Endodermal cell (in vitro differentiated cells): ENCODE measurements around the gene SLC25A23. TPM values are rescaled to one million over a fixed set of nuclear protein-coding genes. Genes with fewer than 3 reads are reported as not detected.
A peak's percentile ranks its signal among the peaks of the same experiment; 100 is the strongest.

ENCODE experiments used
- DNase-seq: peaks from one replicate; pipeline ENCODE4 v3.0.0-alpha.2; 2017
- H3K27ac ChIP-seq: 2 replicates; pipeline ENCODE4 v1.5.1; 2013; ENCODE audit warnings: mild to moderate bottlenecking, low read depth, low read length, moderate library complexity
- H3K27me3 ChIP-seq: 2 replicates; pipeline ENCODE4 v1.6.1; 2013; ENCODE audit warnings: mild to moderate bottlenecking, low read length, moderate library complexity; ENCODE audit not compliant: insufficient read depth, control insufficient read depth, poor library complexity, severe bottlenecking
- H3K36me3 ChIP-seq: 2 replicates; pipeline ENCODE4 v1.7.0; 2013; ENCODE audit warnings: mild to moderate bottlenecking, low read length, moderate library complexity; ENCODE audit not compliant: control insufficient read depth, insufficient read depth
- H3K4me1 ChIP-seq: one replicate; pipeline ENCODE4 v1.7.0; 2013; ENCODE audit warnings: low read length; ENCODE audit not compliant: control insufficient read depth, insufficient read depth
- H3K4me3 ChIP-seq: 2 replicates; pipeline ENCODE4 v1.5.1; 2013; ENCODE audit warnings: mild to moderate bottlenecking, low read length, moderate library complexity
- H3K9ac ChIP-seq: 2 replicates; pipeline ENCODE4 v1.6.1; 2013; ENCODE audit warnings: mild to moderate bottlenecking, low read length, moderate library complexity; ENCODE audit not compliant: poor library complexity, severe bottlenecking; ENCODE audit errors: extremely low read depth
- H3K9me3 ChIP-seq: 2 replicates; pipeline ENCODE4 v1.6.1; 2013; ENCODE audit warnings: mild to moderate bottlenecking, low read length, moderate library complexity; ENCODE audit not compliant: control insufficient read depth
- H3K27ac Mint-ChIP-seq: 2 replicates; pipeline ENCODE4 v1.8.0; 2020; ENCODE audit warnings: mixed read lengths
- H3K27me3 Mint-ChIP-seq: 2 replicates; pipeline ENCODE4 v1.8.0; 2021; ENCODE audit warnings: mild to moderate bottlenecking, mixed read lengths; ENCODE audit not compliant: insufficient read depth
- H3K36me3 Mint-ChIP-seq: 2 replicates; pipeline ENCODE4 v1.8.0; 2020; ENCODE audit warnings: low read depth, mixed read lengths
- H3K4me1 Mint-ChIP-seq: 2 replicates; pipeline ENCODE4 v1.8.0; 2020; ENCODE audit warnings: mixed read lengths
- H3K4me3 Mint-ChIP-seq: 2 replicates; pipeline ENCODE4 v1.8.0; 2020; ENCODE audit warnings: mild to moderate bottlenecking, moderate library complexity, mixed read lengths
- H3K9me3 Mint-ChIP-seq: 2 replicates; pipeline ENCODE4 v1.8.0; 2020; ENCODE audit warnings: mild to moderate bottlenecking, mixed read lengths
- WGBS, 2 experiments: methylation state at CpG; one replicate each; pipeline versions ENCODE4 v1.1.5 to v1.1.7; 2013; ENCODE audit warnings: missing lambda C conversion rate in 2 of 2, mixed read lengths in 1 of 2; ENCODE audit not compliant: insufficient coverage in 1 of 2, insufficient read length in 1 of 2; 5-methylcytosine and 5-hydroxymethylcytosine counted together
- total RNA-seq, 2 donors: library from RNA; stranded (reverse); fragmentation: NEBNext Ultra II Directional in 1 of 2; extraction: Animal tissue kit (Norgen Biotek cat#: 25700) in 1 of 2; gene quantifications; 2 replicates in 1 of 2; 3 replicates in 1 of 2; pipeline ENCODE4 v1.2.1, GENCODE V29; 2021
- TF ChIP-seq, protein P1 (sequence below): fragments of 200-600 bp; sonication (generic); conservative IDR thresholded peaks from 2 replicates; pipeline ENCODE4 v1.5.0; 2021; ENCODE audit warnings: antibody characterized with exemption, mild to moderate bottlenecking

SLC25A23 gene
- total RNA-seq, 2 donors from 2014 or later: 34.9 to 39.5 TPM

DNA sequence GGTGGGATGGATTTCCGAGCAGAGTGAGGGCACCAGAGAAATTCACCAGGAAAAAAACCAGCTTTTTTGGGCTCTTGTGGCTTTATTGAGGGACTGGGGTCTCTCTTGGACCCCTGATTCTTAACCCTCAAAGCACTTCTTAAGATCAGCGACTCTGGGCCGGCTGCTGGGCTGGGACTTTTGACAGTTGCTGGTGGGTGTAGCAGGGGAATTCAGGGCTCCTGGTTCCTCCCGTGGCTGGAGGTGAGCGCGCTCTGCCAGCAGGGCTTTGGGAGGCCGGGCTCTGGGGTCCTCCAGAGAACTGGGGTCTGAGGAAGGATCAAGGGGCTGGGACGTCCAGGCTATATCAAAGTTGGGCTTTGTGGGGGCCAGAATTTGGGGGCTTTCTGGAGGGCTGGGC lies 7.8 kb upstream of the SLC25A23 start:
- Mint-ChIP-seq H3K9me3 (no peaks in the 10 kb centered on the region), H3K27me3 (peaks cover 10% of the 10 kb centered on the region), H3K36me3 (peaks cover 43% of the 10 kb centered on the region), H3K4me1 (peaks cover 32% of the 10 kb centered on the region), H3K27ac (no peak overlapping the region), H3K4me3 (no peak overlapping the region)
- Histone ChIP-seq H3K4me3 (no peak overlapping the region), H3K36me3 (peaks cover 10% of the 10 kb centered on the region), H3K9me3 (no peaks in the 10 kb centered on the region), H3K9ac (no peak overlapping the region), H3K27me3 (peaks cover 11% of the 10 kb centered on the region), H3K27ac (no peak overlapping the region), H3K4me1 (peaks cover 6% of the 10 kb centered on the region)
- TF ChIP-seq, protein P1, sequence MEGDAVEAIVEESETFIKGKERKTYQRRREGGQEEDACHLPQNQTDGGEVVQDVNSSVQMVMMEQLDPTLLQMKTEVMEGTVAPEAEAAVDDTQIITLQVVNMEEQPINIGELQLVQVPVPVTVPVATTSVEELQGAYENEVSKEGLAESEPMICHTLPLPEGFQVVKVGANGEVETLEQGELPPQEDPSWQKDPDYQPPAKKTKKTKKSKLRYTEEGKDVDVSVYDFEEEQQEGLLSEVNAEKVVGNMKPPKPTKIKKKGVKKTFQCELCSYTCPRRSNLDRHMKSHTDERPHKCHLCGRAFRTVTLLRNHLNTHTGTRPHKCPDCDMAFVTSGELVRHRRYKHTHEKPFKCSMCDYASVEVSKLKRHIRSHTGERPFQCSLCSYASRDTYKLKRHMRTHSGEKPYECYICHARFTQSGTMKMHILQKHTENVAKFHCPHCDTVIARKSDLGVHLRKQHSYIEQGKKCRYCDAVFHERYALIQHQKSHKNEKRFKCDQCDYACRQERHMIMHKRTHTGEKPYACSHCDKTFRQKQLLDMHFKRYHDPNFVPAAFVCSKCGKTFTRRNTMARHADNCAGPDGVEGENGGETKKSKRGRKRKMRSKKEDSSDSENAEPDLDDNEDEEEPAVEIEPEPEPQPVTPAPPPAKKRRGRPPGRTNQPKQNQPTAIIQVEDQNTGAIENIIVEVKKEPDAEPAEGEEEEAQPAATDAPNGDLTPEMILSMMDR: no peak
- DNase-seq: no peak
- WGBS, 2 experiments: 90 to 91% methylated on average over 3 to 8 of the region's 8 CpGs

DNA sequence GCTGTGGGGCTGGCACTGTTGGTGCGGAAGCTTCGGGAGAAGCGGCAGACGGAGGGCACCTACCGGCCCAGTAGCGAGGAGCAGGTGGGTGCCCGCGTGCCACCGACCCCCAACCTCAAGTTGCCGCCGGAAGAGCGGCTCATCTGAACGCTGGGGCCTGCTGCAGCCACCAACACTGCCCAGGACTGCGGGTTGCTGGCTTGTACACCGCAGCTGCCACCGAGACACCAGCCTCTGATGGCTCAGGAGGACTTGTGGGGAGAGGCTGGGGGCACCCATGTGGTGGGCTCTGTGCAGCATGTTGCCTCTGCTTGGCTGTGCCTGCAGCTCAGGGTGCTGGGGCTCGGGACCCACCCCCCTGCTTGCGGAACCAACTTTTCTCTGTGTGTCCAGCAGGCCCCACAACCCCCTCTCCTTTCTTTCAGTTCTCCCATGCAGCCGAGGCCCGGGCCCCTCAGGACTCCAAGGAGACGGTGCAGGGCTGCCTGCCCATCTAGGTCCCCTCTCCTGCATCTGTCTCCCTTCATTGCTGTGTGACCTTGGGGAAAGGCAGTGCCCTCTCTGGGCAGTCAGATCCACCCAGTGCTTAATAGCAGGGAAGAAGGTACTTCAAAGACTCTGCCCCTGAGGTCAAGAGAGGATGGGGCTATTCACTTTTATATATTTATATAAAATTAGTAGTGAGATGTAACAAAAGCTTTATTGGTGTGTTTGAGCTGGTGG lies 7.1 kb upstream of the SLC25A23 start:
- H3K4me3 ChIP-seq: no peak overlapping the region
- Mint-ChIP-seq H3K4me1 (peaks cover 32% of the 10 kb centered on the region), H3K36me3 (peaks cover 43% of the 10 kb centered on the region), H3K27ac (no peak overlapping the region), H3K9me3 (no peaks in the 10 kb centered on the region), H3K27me3 (peaks cover 15% of the 10 kb centered on the region), H3K4me3 (no peak overlapping the region)
- no peak overlapping the region for H3K9ac ChIP-seq
- no peaks in the 10 kb centered on the region for H3K9me3 ChIP-seq
- peaks cover 10% of the 10 kb centered on the region for H3K36me3 ChIP-seq
- H3K27ac ChIP-seq: no peak overlapping the region
- peaks cover 15% of the 10 kb centered on the region for H3K27me3 ChIP-seq
- DNase-seq: no peak
- H3K4me1 ChIP-seq: peaks cover 6% of the 10 kb centered on the region
- WGBS, 2 experiments: 93 to 95% methylated on average over 16 to 21 of the region's 21 CpGs
- TF ChIP-seq, protein P1: no peak

DNA sequence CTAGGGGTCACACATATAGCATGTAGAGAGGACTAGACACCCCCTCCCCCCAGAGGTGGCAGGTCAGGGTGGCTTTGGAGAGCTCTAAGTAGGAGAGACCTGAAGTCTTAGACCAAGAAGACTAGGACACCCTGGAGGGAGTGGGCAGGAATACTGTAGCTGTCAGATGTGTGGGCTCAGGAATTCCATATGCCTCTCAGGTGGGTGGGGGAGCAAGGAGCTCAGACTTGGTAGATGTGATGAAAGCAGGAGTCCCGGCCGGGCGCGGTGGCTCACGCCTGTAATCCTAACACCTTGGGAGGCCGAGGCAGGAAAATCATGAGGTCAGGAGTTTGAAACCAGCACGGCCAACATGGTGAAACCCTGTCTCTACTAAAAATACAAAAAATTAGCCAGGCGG lies 6.1 kb upstream of the SLC25A23 start:
- H3K36me3 Mint-ChIP-seq: peaks cover 43% of the 10 kb centered on the region
- WGBS, 2 experiments: 91 to 95% methylated on average over 8 of the region's 8 CpGs
- H3K27me3 Mint-ChIP-seq: peaks cover 15% of the 10 kb centered on the region
- Histone ChIP-seq H3K4me3 (no peak overlapping the region), H3K27me3 (peaks cover 15% of the 10 kb centered on the region), H3K9me3 (no peaks in the 10 kb centered on the region), H3K9ac (no peak overlapping the region), H3K27ac (no peak overlapping the region), H3K36me3 (peaks cover 10% of the 10 kb centered on the region), H3K4me1 (peaks cover 6% of the 10 kb centered on the region)
- no peak overlapping the region for H3K27ac Mint-ChIP-seq
- H3K4me3 Mint-ChIP-seq: peak overlapping the region; percentile 81
- H3K4me1 Mint-ChIP-seq: peaks cover 28% of the 10 kb centered on the region
- no peaks in the 10 kb centered on the region for H3K9me3 Mint-ChIP-seq
- no peak for DNase-seq
- TF ChIP-seq, protein P1: no peak
